HG03432 (cell line): ENCODE data around the gene GPR143.
"Not testable (repeated sequence)": the region's sequence is repeated elsewhere in the genome, so short reads cannot be mapped to it uniquely, and the experiment has no call there.

Experiments used
- ATAC-seq: cut with Tn5 transposase; IDR thresholded peaks from one replicate; pipeline ENCODE4 v1.9.1; 2021; ENCODE audit warnings: mild to moderate bottlenecking, moderate library complexity; ENCODE audit not compliant: unreplicated experiment

Gene GPR143

DNA sequence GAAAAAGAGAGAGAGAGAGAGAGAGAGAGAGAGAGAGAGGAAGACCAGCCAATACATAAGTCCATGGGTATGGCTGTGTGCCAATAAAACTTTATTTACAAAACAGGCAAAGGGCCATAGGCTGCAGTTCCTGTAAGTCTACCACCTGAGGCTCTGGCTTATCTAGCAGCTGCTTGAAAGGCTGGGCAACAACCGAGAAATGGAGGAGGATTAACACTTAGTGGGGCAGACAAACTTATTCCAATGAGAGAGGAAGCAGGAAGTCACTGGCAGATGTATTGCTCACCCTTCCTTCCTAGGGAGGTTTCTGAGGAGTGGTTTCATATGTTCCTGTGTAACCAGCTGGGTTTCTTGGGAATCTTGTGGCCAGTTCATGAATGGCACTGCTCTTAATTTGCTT lies 4.7 kb upstream of the GPR143 start:
- ATAC-seq = no peak

- ATAC-seq = not testable (repeated sequence)
Measured at GRCh38 chrX:9768321-9768839, 2.7 kb upstream of the GPR143 start.

DNA sequence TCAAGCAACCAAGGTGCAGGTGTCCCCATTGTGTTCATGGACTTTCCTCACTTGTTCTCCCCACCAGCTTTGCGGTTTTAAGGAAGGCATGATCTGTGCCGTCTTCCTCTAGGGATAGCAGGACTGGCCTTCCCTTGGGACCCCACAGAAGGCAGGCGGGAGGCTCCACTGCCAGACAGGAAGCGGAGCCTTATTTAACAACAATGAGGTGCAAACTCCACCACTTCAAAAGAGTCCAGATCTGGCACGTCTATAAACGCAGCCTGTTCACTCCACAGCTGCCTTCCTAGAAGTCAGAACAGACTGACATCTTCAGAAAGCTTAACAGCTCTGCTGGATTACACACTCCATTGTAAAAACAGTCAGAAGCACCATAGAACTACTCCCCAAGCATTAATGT lies 1.7 kb upstream of the GPR143 start:
- no peak for ATAC-seq

- no peak for ATAC-seq
Measured at GRCh38 chrX:9765072-9765736, 443 bp downstream of the GPR143 start.

DNA sequence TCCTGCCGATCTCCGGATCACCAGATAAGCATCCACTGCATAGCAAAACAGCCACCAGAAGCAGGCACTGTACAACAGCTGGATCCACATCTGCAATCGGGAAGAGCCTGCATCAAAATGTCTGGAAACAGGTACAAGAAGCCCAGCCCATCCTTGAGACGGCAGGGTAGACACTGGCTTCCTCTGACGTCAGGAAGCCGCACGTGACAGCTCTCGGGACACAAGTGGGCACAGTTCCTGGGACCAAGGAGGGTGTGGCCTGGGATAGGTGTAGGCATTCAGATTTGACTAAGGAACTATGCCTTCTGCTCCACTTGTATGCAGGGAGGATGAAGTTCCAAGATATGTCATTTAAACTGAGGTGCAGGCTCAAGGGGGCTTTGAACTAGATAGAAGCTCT lies 6.3 kb downstream of the GPR143 start:
- ATAC-seq = no peak

DNA sequence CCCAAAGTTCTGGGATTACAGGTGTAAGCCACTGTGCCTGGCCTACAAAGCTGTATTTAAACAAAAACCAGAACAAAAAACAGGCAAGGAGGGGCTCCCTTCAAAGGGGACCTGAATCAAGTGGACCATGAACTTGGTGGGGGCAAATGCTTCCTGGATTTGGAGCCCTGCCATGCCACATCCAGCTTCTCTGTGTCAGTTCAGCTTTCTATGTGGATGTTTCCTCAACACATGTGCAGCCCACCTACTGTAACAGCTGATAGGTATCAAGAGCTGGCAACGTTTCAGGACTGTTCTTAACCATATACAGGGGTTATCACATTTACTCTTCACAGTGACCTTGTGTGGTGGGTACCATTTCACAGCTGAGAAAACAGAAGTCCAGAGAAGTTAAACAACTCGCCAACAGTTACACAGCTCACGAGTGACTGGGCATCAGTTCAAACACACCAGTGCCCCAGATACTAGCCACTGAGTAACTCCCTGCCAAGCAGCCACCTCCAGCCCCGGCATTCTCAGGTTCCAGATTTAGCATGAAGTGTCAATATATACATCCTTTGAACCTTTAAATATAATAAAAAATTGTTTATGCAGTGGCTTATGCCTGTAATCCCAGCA lies 7.5 kb downstream of the GPR143 start:
- ATAC-seq = no peak

DNA sequence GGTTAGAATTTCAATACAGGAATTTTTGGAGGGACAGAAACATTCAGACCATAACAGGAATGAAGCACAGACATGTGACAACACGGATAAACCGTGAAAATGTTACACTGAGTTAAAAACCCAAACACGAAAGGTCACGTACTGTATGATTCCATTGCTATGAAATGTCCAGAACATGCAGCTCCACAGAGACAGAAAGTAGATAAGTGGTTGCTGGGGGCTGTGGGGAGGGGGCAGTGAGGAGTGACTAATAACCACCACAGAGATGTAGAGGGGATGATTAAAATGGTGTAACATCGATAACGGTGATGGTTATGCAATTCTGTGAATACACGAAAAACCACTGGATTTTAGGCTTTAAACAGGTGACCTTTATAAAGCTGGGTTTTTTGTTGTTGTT lies 8.3 kb downstream of the GPR143 start:
- ATAC-seq = no peak

- no peak for ATAC-seq
Measured at GRCh38 chrX:9749146-9749692, 16.4 kb downstream of the GPR143 start.

DNA sequence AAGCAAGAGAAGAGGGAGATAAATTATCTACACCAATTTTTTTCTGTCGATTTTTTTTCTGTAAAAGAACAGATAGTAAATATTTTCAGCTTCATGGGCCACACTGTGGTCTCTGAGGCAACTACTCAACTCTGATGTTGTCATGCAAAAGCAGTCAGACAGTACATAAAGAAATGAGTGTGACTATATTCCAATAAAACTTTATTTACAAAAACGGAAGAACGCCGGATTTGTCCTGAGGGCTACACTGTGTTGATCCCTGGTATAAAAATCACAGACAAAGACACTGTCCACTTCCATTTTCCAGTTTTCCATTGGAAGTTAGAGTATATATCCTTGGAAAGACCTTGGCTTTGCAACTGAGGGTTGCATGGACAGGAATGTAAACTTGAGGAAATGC lies 18.0 kb downstream of the GPR143 start:
- ATAC-seq = no peak

GRCh38 chrX:9746148-9746888 lies 19.3 kb downstream of the GPR143 start:
- no peak for ATAC-seq

GRCh38 chrX:9745417-9746115 lies 20.1 kb downstream of the GPR143 start:
- no peak for ATAC-seq

DNA sequence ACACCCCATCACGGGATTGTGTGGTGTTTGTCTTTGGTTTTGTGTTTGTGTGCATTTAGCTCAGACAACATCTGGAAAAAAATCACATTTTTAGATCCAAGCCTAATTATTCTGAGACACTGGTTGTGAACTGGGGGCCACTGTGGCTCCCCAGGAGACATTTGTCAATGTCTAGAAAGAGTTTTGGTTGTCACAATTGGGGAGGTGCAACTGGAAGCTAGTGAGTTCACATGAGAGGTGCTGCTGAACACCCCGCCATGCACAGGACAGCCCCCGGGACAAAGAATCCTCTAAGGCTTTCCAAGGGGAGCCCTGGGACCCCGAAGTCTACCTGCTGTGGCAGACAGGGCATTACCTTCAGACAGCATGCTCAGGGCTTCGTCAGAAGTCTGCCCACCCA lies 26.5 kb downstream of the GPR143 start:
- ATAC-seq = no peak

- ATAC-seq = no peak
Measured at GRCh38 chrX:9738151-9738550, 27.5 kb downstream of the GPR143 start.

- no peak for ATAC-seq
Measured at GRCh38 chrX:9737363-9737762, 28.3 kb downstream of the GPR143 start.

GRCh38 chrX:9730752-9731151 lies 34.9 kb downstream of the GPR143 start:
- ATAC-seq = no peak

DNA sequence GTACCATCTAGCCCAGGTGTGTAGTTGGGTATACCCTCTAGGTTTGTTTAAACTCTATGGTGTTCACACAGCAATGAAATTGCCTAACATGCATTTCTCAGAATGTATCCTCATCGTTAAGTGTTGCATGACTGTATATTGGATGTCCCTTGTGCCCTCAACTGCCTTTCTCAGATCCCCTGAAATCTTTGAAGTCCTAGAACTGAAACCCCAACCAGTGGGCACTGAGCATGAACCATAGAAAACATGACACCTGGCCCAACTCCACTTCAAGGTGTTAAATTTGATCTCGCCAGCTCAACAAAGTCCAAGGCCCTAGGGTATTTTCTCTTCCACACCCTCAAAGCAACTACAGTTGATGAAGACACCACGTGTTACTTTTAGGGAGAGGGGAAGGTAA lies 35.6 kb downstream of the GPR143 start:
- ATAC-seq = no peak

DNA sequence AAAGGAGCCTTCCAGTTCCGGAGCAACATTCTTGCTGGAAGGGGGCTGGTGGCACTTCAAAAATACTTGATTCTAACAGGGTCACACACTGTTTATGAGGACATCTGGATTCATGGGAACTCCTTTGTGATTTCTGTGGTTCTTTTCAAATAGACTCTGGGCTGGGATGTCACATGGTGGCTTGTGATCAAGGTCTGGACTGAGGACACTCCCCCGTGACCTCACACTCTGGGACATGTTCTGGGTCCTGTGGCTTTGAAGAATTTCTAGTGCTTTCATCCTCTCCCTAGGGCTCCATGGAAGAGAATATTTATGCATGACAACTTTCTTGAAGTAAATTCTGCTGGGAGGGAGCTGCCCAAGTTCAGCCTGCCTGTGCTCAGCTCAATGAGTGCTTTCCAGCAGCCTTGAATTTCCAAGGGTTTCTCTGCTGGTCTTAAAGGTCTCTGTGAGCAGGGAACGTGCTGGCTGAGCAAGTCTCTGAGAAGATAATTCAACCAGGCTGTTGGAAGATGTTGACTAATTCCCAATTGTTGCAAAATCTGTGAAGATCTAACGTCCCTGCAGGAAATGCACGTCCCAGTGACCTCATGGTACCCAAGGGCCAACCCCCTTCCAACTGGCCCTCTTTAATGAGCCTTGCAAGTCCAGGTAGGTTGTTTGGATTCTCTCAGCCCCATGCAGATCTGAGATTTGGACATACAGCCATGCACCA lies 36.3 kb downstream of the GPR143 start:
- no peak for ATAC-seq

DNA sequence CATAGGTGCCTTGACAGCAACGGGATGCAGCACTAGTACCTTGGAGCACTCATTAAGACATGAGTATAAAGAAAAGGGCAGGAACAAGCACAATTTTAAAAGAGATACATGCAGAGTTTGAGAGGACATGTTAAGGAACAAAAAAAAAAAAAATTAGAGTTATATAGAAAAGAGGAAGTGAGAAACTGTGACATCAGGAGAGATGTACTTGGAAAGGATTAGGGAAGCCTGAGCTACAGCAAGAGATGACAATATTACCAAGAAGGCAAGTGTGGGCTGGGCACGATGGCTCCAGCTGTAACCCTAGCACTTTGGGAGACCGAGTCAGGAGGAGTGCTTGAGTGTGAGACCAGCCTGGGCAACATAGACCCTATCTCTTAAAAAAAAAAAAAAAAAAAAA lies 37.4 kb downstream of the GPR143 start:
- ATAC-seq = no peak

GRCh38 chrX:9724711-9725110 lies 40.9 kb downstream of the GPR143 start:
- no peak for ATAC-seq

GRCh38 chrX:9717376-9717775 lies 48.3 kb downstream of the GPR143 start:
- ATAC-seq = no peak
